ENCODE data around the gene CTF1. TPM values are rescaled to one million over a fixed set of nuclear protein-coding genes. Genes with fewer than 3 reads are reported as not detected.

The CTF1 gene
- total RNA-seq, 1 donor from 2014 or later, result 0.59 TPM

Small RNA genes lying within 50 kb of the gene (small RNA-seq; reads per million reads assigned to genes)
- gene AC135048.1 (ENCODE audit: low replicate concordance) (not detected), gene MIR4519 (ENCODE audit: low replicate concordance) (not detected), gene MIR762 (ENCODE audit: low replicate concordance) (not detected)

Other genes with a start within 250 kb of the CTF1 start
- 8.4 TPM for gene PRR14, start 245.7 kb upstream of the CTF1 start, total RNA-seq
- 17.3 TPM for gene FBRS, start 238.2 kb upstream of the CTF1 start, total RNA-seq
- gene SRCAP, start 197.4 kb upstream of the CTF1 start, total RNA-seq, result 17.1 TPM
- gene PHKG2, start 148.2 kb upstream of the CTF1 start, total RNA-seq, result 13.6 TPM
- 0.79 TPM for gene CFAP119, start 134.6 kb upstream of the CTF1 start, total RNA-seq
- gene RNF40, start 134.3 kb upstream of the CTF1 start, total RNA-seq, result 48.4 TPM
- gene ZNF629, start 109.4 kb upstream of the CTF1 start, total RNA-seq, result 5.2 TPM
- 20.7 TPM for gene BCL7C, start 2.5 kb upstream of the CTF1 start, total RNA-seq
- 9.8 TPM for gene FBXL19, start 27.0 kb downstream of the CTF1 start, total RNA-seq
- 10.3 TPM for gene ORAI3, start 52.5 kb downstream of the CTF1 start, total RNA-seq
- 4.1 TPM for gene SETD1A, start 61.1 kb downstream of the CTF1 start, total RNA-seq
- 8.5 TPM for gene HSD3B7, start 88.6 kb downstream of the CTF1 start, total RNA-seq
- gene STX1B, start 114.0 kb downstream of the CTF1 start, total RNA-seq, result 0.89 TPM
- gene STX4, start 136.9 kb downstream of the CTF1 start, total RNA-seq, result 26.3 TPM
- gene ZNF668, start 177.6 kb downstream of the CTF1 start, total RNA-seq, result 3.5 TPM
- 8.9 TPM for gene ZNF646, start 177.8 kb downstream of the CTF1 start, total RNA-seq
- 1.5 TPM for gene PRSS53, start 192.3 kb downstream of the CTF1 start, total RNA-seq
- 37.4 TPM for gene VKORC1, start 198.2 kb downstream of the CTF1 start, total RNA-seq
- gene BCKDK, start 211.8 kb downstream of the CTF1 start, total RNA-seq, result 10.4 TPM
- gene KAT8, start 221.1 kb downstream of the CTF1 start, total RNA-seq, result 41.3 TPM
- gene PRSS8, start 239.1 kb downstream of the CTF1 start, total RNA-seq, result 9.6 TPM

All from skin of body (tissue), 2 donors.